ENCODE measurements around the gene GPX7.
"Not testable (repeated sequence)": the region's sequence is repeated elsewhere in the genome, so short reads cannot be mapped to it uniquely, and the experiment has no call there.

Gene GPX7

GRCh38 chr1:52601991-52602855, at the start of gene GPX7:
Gene GPX7 (plus strand): TSS chr1:52602371. CDS start chr1:52602410, 39 bp downstream.
- peak; percentile 67 for ATAC-seq
- peak; percentile 62 for DNase-seq

- peak; percentile 60 for ATAC-seq
- peak; percentile 80 for DNase-seq
Measured at GRCh38 chr1:52552505-52553361, 49.4 kb upstream of the GPX7 start, which contains the start of gene TUT4. Gene TUT4 (minus strand): TSS chr1:52553092. CDS start chr1:52526280, 26,812 bp downstream.

GRCh38 chr1:52553362-52554266, 48.6 kb upstream of the GPX7 start:
- DNase-seq (peak; percentile 94), ATAC-seq (peak; percentile 84)

GRCh38 chr1:52554267-52554640, 47.9 kb upstream of the GPX7 start:
- no peak for ATAC-seq
- DNase-seq: no peak

- no peak for DNase-seq
- ATAC-seq: no peak
Measured at GRCh38 chr1:52554756-52555155, 47.4 kb upstream of the GPX7 start.

- ATAC-seq (no peak), DNase-seq (no peak)
Measured at GRCh38 chr1:52556641-52557360, 45.4 kb upstream of the GPX7 start.

- DNase-seq: no peak
- ATAC-seq: no peak
Measured at GRCh38 chr1:52558941-52559340, 43.2 kb upstream of the GPX7 start.

GRCh38 chr1:52559875-52560274, 42.3 kb upstream of the GPX7 start:
- DNase-seq (no peak), ATAC-seq (no peak)

- no peak for ATAC-seq
- no peak for DNase-seq
Measured at GRCh38 chr1:52562766-52563165, 39.4 kb upstream of the GPX7 start.

GRCh38 chr1:52567943-52568342, 34.2 kb upstream of the GPX7 start:
- ATAC-seq (no peak), DNase-seq (no peak)

GRCh38 chr1:52569449-52570210, 32.5 kb upstream of the GPX7 start:
- DNase-seq (no peak), ATAC-seq (no peak)

- ATAC-seq (no peak), DNase-seq (no peak)
Measured at GRCh38 chr1:52571783-52572182, 30.4 kb upstream of the GPX7 start.

GRCh38 chr1:52572387-52572786, 29.8 kb upstream of the GPX7 start:
- DNase-seq (no peak), ATAC-seq (no peak)

GRCh38 chr1:52574594-52574993, 27.6 kb upstream of the GPX7 start:
- ATAC-seq (peak; percentile 51), DNase-seq (no peak)

- ATAC-seq (no peak), DNase-seq (no peak)
Measured at GRCh38 chr1:52576074-52576473, 26.1 kb upstream of the GPX7 start.

GRCh38 chr1:52578066-52578465, 24.1 kb upstream of the GPX7 start:
- DNase-seq, ATAC-seq: not testable (repeated sequence)

- DNase-seq (no peak), ATAC-seq (no peak)
Measured at GRCh38 chr1:52579415-52579814, 22.8 kb upstream of the GPX7 start.

GRCh38 chr1:52580283-52580682, 21.9 kb upstream of the GPX7 start:
- no peak for DNase-seq
- no peak for ATAC-seq

- DNase-seq (no peak), ATAC-seq (no peak)
Measured at GRCh38 chr1:52582116-52582696, 20.0 kb upstream of the GPX7 start.

- DNase-seq (no peak), ATAC-seq (no peak)
Measured at GRCh38 chr1:52585474-52585873, 16.7 kb upstream of the GPX7 start.
